IMR-90 (cell line): ENCODE data around the gene GATAD2A. TPM values are rescaled to one million over a fixed set of nuclear protein-coding genes. Genes with fewer than 3 reads are reported as not detected.

Experiments
- ATAC-seq: fragments of 200-7000 bp; cut with Tn5 transposase; 2 replicates; pipeline ENCODE4 v1.9.1; 2020; ENCODE audit warnings: low read depth, mild to moderate bottlenecking, moderate library complexity
- BruUV-seq: library from RNA; stranded (reverse); fragments of 400-500 nt; replicated peaks from 2 replicates; lab custom pipeline; 2021; lab: Mats Ljungman, UMichigan
- CTCF ChIA-PET: fragments of 300-600 bp; formaldehyde crosslinking; extraction: SDS; loops from one replicate; lab custom pipeline; 2021; ENCODE audit warnings: antibody characterized with exemption; lab: Yijun Ruan, JAX
- POLR2A ChIA-PET: fragments of 300-600 bp; sonication (Branson Sonifier 250); formaldehyde crosslinking; loops from one replicate; lab custom pipeline; 2022; ENCODE audit warnings: antibody characterized with exemption; ENCODE audit not compliant: unreplicated experiment; lab: Charles Lee
- DNase-seq: peaks from one replicate; pipeline ENCODE4 v3.0.0; 2013
- H2AFZ ChIP-seq: replicated peaks from 2 replicates; pipeline ENCODE3; 2013; ENCODE audit warnings: low read length, mild to moderate bottlenecking; ENCODE audit not compliant: poor library complexity
- H2AK5ac ChIP-seq: 2 replicates; pipeline ENCODE4 v1.6.1; 2013; ENCODE audit warnings: low read depth, low read length, inconsistent platforms
- H2AK9ac ChIP-seq: replicated peaks from 2 replicates; pipeline ENCODE3; 2013; ENCODE audit warnings: mild to moderate bottlenecking, low read depth, low read length, moderate library complexity; ENCODE audit not compliant: poor library complexity
- H2BK120ac ChIP-seq: 2 replicates; pipeline ENCODE4 v1.6.1; 2013; ENCODE audit warnings: low read depth, low read length, inconsistent platforms
- H2BK15ac ChIP-seq: 3 replicates; pipeline ENCODE4 v1.6.1; 2013; ENCODE audit warnings: low read depth, low read length, inconsistent platforms
- H2BK20ac ChIP-seq: 2 replicates; pipeline ENCODE4 v1.6.1; 2013; ENCODE audit warnings: low read depth, mild to moderate bottlenecking, inconsistent platforms, low read length, moderate library complexity
- H2BK5ac ChIP-seq: 2 replicates; pipeline ENCODE4 v1.6.1; 2013; ENCODE audit warnings: mild to moderate bottlenecking, low read depth, low read length, inconsistent platforms; ENCODE audit not compliant: poor library complexity, severe bottlenecking
- H3K14ac ChIP-seq: replicated peaks from 2 replicates; pipeline ENCODE4 v1.6.1; 2013; ENCODE audit warnings: low read depth, low read length, inconsistent platforms
- H3K18ac ChIP-seq: 2 replicates; pipeline ENCODE4 v1.6.1; 2013; ENCODE audit warnings: low read depth, low read length, control low read depth
- H3K23ac ChIP-seq: 2 replicates; pipeline ENCODE4 v1.6.1; 2013; ENCODE audit warnings: low read depth, low read length, inconsistent platforms
- H3K27ac ChIP-seq: 2 replicates; pipeline ENCODE4 v1.5.1; 2013; ENCODE audit warnings: mild to moderate bottlenecking, control low read depth, low read length; ENCODE audit not compliant: insufficient read depth
- H3K27me3 ChIP-seq: 2 replicates; pipeline ENCODE4 v1.6.1; 2013; ENCODE audit warnings: low read length; ENCODE audit not compliant: control insufficient read depth, insufficient read depth
- H3K36me3 ChIP-seq: 2 replicates; pipeline ENCODE4 v1.6.1; 2013; ENCODE audit warnings: low read length, mixed read lengths; ENCODE audit not compliant: control insufficient read depth, insufficient read depth
- H3K4ac ChIP-seq: 2 replicates; pipeline ENCODE4 v1.6.1; 2013; ENCODE audit warnings: low read depth, low read length, inconsistent platforms
- H3K4me1 ChIP-seq: 2 replicates; pipeline ENCODE4 v1.6.1; 2013; ENCODE audit warnings: low read length, mixed read lengths; ENCODE audit not compliant: control insufficient read depth, insufficient read depth
- H3K4me2 ChIP-seq: 2 replicates; pipeline ENCODE4 v1.6.1; 2013; ENCODE audit warnings: low read depth, mild to moderate bottlenecking, control low read depth, low read length, moderate library complexity
- H3K4me3 ChIP-seq: 2 replicates; pipeline ENCODE4 v1.5.1; 2013; ENCODE audit warnings: low read depth, mild to moderate bottlenecking, control low read depth, low read length, moderate library complexity; ENCODE audit not compliant: insufficient read depth
- H3K56ac ChIP-seq: 2 replicates; pipeline ENCODE4 v1.6.1; 2013; ENCODE audit warnings: low read length, inconsistent platforms; ENCODE audit not compliant: insufficient read depth; ENCODE audit errors: extremely low read depth
- H3K79me1 ChIP-seq, 2 experiments: 2 replicates each; pipeline ENCODE4 v1.6.1; 2013; ENCODE audit warnings: low read length in 2 of 2, inconsistent platforms in 1 of 2, low read depth in 1 of 2
- H3K9ac ChIP-seq: 2 replicates; pipeline ENCODE4 v1.6.1; 2013; ENCODE audit warnings: low read depth, low read length, control low read depth
- H3K9me1 ChIP-seq: 2 replicates; pipeline ENCODE4 v1.6.1; 2013; ENCODE audit warnings: low read length, inconsistent platforms; ENCODE audit not compliant: insufficient read depth
- H3K9me3 ChIP-seq: 2 replicates; pipeline ENCODE4 v1.6.1; 2013; ENCODE audit warnings: low read length; ENCODE audit not compliant: control insufficient read depth, insufficient read depth
- H4K20me1 ChIP-seq: 2 replicates; pipeline ENCODE4 v1.6.1; 2013; ENCODE audit warnings: low read length, inconsistent platforms; ENCODE audit not compliant: insufficient read depth
- H4K5ac ChIP-seq: 2 replicates; pipeline ENCODE4 v1.6.1; 2013; ENCODE audit warnings: mild to moderate bottlenecking, low read depth, low read length, control low read depth
- H4K8ac ChIP-seq, 2 experiments: 2 replicates each; pipeline ENCODE4 v1.6.1; 2013; ENCODE audit warnings: low read depth in 2 of 2, low read length in 2 of 2, control low read depth in 1 of 2, inconsistent platforms in 1 of 2
- H4K91ac ChIP-seq: 2 replicates; pipeline ENCODE4 v1.6.1; 2013; ENCODE audit warnings: low read depth, low read length, inconsistent platforms; ENCODE audit not compliant: insufficient read depth
- BHLHE40 ChIP-seq: fragments of 150-350 bp; IDR thresholded peaks from 2 replicates; pipeline ENCODE4 v1.6.1; 2016; ENCODE audit warnings: mild to moderate bottlenecking, low read depth, low read length
- CEBPB ChIP-seq: IDR thresholded peaks from 2 replicates; pipeline ENCODE4 v1.6.1; 2012; ENCODE audit warnings: low read depth, low read length, improper control_type of control experiment
- CHD1 ChIP-seq: IDR thresholded peaks from 2 replicates; pipeline ENCODE4 v1.6.1; 2012; ENCODE audit warnings: low read depth, low read length, improper control_type of control experiment
- FOS ChIP-seq: fragments of 150-350 bp; IDR thresholded peaks from 2 replicates; pipeline ENCODE4 v1.6.1; 2016; ENCODE audit warnings: low read depth, low read length
- NFE2L2 ChIP-seq: fragments of 150-350 bp; IDR thresholded peaks from 2 replicates; pipeline ENCODE4 v1.6.1; 2016; ENCODE audit warnings: low read depth, mild to moderate bottlenecking, low read length
- POLR2A ChIP-seq: IDR thresholded peaks from 2 replicates; pipeline ENCODE4 v1.6.1; 2012; ENCODE audit warnings: mild to moderate bottlenecking, low read depth, low read length
- RAD21 ChIP-seq: IDR thresholded peaks from 2 replicates; pipeline ENCODE4 v1.6.1; 2012; ENCODE audit warnings: low read length, improper control_type of control experiment
- RCOR1 ChIP-seq: IDR thresholded peaks from 2 replicates; pipeline ENCODE4 v1.6.1; 2012; ENCODE audit warnings: mild to moderate bottlenecking, low read length, improper control_type of control experiment; ENCODE audit not compliant: insufficient replicate concordance
- SMC3 ChIP-seq: fragments of 150-350 bp; IDR thresholded peaks from 2 replicates; pipeline ENCODE4 v1.6.1; 2016; ENCODE audit warnings: low read depth, mild to moderate bottlenecking, antibody characterized with exemption, low read length, moderate library complexity
- USF2 ChIP-seq: fragments of 150-350 bp; IDR thresholded peaks from 2 replicates; pipeline ENCODE4 v1.6.1; 2017; ENCODE audit warnings: mild to moderate bottlenecking, antibody characterized with exemption, low read length, low read depth
- WGBS, 2 experiments: methylation state at CpG; one replicate each; pipeline versions ENCODE4 v1.1.5 to v1.1.7; 2013; ENCODE audit warnings: missing lambda C conversion rate in 2 of 2; ENCODE audit not compliant: insufficient read length in 1 of 2; ENCODE audit errors: extremely low coverage in 2 of 2; 5-methylcytosine and 5-hydroxymethylcytosine counted together
- dilution Hi-C: fragments of 300-500 bp; cut with HindIII; formaldehyde crosslinking; loops from one replicate; pipeline ENCODE4 v1.14.3; 2018; ENCODE audit warnings: low sequenced_read_pairs; ENCODE audit not compliant: unreplicated experiment
- in situ Hi-C: fragments of 300-500 bp; cut with MboI; formaldehyde crosslinking; loops from 3 replicates; pipeline ENCODE4 v1.14.3; 2019; ENCODE audit warnings: low sequenced_read_pairs, inconsistent platforms, mixed read lengths
- intact Hi-C: fragments of 100-400 bp; cut with micrococcal nuclease; formaldehyde crosslinking; loops from 2 replicates; pipeline ENCODE4 v1.10.0; 2022
- polyA plus RNA-seq, 3 experiments: library from polyadenylated mRNA; depleted of rRNA; stranded (reverse); fragments of >200 nt; gene quantifications; 2 replicates each; pipeline ENCODE4 v1.2.3, GENCODE V29; 2012; ENCODE audit warnings: low replicate concordance in 1 of 3
- total RNA-seq: library from RNA; depleted of rRNA; stranded (reverse); fragments of >200 nt; gene quantifications from 2 replicates; pipeline ENCODE4 v1.2.3, GENCODE V29; 2012
- TF ChIP-seq, protein P1 (sequence below): conservative IDR thresholded peaks from 2 replicates; pipeline ENCODE4 v1.5.1; 2012; ENCODE audit warnings: mild to moderate bottlenecking, low read depth, low read length, improper control_type of control experiment
- TF ChIP-seq, protein P2 (sequence below): fragments of 150-350 bp; IDR thresholded peaks from 2 replicates; pipeline ENCODE4 v1.6.1; 2016; ENCODE audit warnings: low read depth, mild to moderate bottlenecking, low read length, moderate library complexity, borderline replicate concordance

The GATAD2A gene
- total and polyA plus RNA-seq, 2 of the 4 experiments (the other 2 are of a cell fraction): 23.5 to 33.2 TPM

- peak overlapping the region; percentile 66 for H2AK9ac ChIP-seq
- ChIA-PET POLR2A (no interaction called here), CTCF (interaction anchor here (0.9 kb wide), 1 partner anchor 13 kb away, joined by 3 read pairs; the partner anchor contains the start of gene GATAD2A)
- TF ChIP-seq SMC3 (no peak), USF2 (no peak), CHD1 (no peak), FOS (no peak), RCOR1 (no peak), NFE2L2 (no peak), RAD21 (no peak), BHLHE40 (no peak), CEBPB (no peak), POLR2A (no peak)
- TF ChIP-seq, protein P1, sequence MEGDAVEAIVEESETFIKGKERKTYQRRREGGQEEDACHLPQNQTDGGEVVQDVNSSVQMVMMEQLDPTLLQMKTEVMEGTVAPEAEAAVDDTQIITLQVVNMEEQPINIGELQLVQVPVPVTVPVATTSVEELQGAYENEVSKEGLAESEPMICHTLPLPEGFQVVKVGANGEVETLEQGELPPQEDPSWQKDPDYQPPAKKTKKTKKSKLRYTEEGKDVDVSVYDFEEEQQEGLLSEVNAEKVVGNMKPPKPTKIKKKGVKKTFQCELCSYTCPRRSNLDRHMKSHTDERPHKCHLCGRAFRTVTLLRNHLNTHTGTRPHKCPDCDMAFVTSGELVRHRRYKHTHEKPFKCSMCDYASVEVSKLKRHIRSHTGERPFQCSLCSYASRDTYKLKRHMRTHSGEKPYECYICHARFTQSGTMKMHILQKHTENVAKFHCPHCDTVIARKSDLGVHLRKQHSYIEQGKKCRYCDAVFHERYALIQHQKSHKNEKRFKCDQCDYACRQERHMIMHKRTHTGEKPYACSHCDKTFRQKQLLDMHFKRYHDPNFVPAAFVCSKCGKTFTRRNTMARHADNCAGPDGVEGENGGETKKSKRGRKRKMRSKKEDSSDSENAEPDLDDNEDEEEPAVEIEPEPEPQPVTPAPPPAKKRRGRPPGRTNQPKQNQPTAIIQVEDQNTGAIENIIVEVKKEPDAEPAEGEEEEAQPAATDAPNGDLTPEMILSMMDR: no peak
- TF ChIP-seq, protein P2, sequence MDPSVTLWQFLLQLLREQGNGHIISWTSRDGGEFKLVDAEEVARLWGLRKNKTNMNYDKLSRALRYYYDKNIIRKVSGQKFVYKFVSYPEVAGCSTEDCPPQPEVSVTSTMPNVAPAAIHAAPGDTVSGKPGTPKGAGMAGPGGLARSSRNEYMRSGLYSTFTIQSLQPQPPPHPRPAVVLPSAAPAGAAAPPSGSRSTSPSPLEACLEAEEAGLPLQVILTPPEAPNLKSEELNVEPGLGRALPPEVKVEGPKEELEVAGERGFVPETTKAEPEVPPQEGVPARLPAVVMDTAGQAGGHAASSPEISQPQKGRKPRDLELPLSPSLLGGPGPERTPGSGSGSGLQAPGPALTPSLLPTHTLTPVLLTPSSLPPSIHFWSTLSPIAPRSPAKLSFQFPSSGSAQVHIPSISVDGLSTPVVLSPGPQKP: no peak
- H2BK20ac ChIP-seq: no peak overlapping the region
- H3K36me3 ChIP-seq: no peaks in the 10 kb centered on the region
- H3K56ac ChIP-seq: no peak overlapping the region
- DNase-seq: no peak
- WGBS, 2 experiments: 70% methylated on average over 2 of the region's 8 CpGs; no CpG with 5 or more reads in 1 of the 2 experiments
- H3K79me1 ChIP-seq: peaks cover 15 to 88% of the 10 kb centered on the region in 2 experiments; a peak in 3 of 4 replicates
- H3K14ac ChIP-seq: no peak overlapping the region
- H2AK5ac ChIP-seq: no peak overlapping the region
- no TSS peak for BruUV-seq
- no peaks in the 10 kb centered on the region for H3K27me3 ChIP-seq
- intact Hi-C loops (no loop called here), in situ Hi-C loops (no loop called here), dilution Hi-C loops (no loop called here)
- H4K5ac ChIP-seq: no peak overlapping the region
- H3K9me3 ChIP-seq: no peaks in the 10 kb centered on the region
- no peak overlapping the region for H3K4ac ChIP-seq
- no peak overlapping the region for H4K8ac ChIP-seq
- peaks cover 2% of the 10 kb centered on the region; the same call in 1 of the 2 replicates for H3K4me1 ChIP-seq
- H3K23ac ChIP-seq: no peak overlapping the region
- ATAC-seq: no peak
- H3K27ac ChIP-seq: no peak overlapping the region
- H2BK5ac ChIP-seq: no peak overlapping the region
- no peak overlapping the region for H2BK15ac ChIP-seq
- H2BK120ac ChIP-seq: no peak overlapping the region
- no peak overlapping the region for H3K18ac ChIP-seq
- no peak overlapping the region for H3K4me3 ChIP-seq
- H4K20me1 ChIP-seq: peaks cover 94% of the 10 kb centered on the region
- H4K91ac ChIP-seq: no peak overlapping the region
- peaks cover 47% of the 10 kb centered on the region for H3K9me1 ChIP-seq
- H2AFZ ChIP-seq: no peak overlapping the region
- H3K9ac ChIP-seq: no peak overlapping the region
- no peak overlapping the region for H3K4me2 ChIP-seq
Measured at GRCh38 chr19:19418555-19419260, 13.2 kb downstream of the GATAD2A start.
